ENCODE results near the gene DDO. TPM values are rescaled to one million over a fixed set of nuclear protein-coding genes. Genes with fewer than 3 reads are reported as not detected.

DDO gene
- total RNA-seq, 1 experiment from 2014 or later, result 0.53 TPM

GRCh38 chr6:110434961-110435602, 19.7 kb upstream of the DDO start:
- Histone ChIP-seq H3K4me3 (no peak overlapping the region), H3K4me1 (replicated peaks) (no peaks in the 10 kb centered on the region), H3K9me3 (replicated peaks) (0 out of 2 replicates have a peak, but pooled peaks cover 2% of the 10 kb centered on the region), H3K27ac (no peak overlapping the region), H3K36me3 (no peaks in the 10 kb centered on the region), H3K27me3 (replicated peaks) (0 out of 2 replicates have a peak, but pooled peaks cover 6% of the 10 kb centered on the region)
- no peak for DNase-seq (ENCODE audit: low read depth in 1 of 2, low spot score in 2 of 2)

GRCh38 chr6:110432285-110432900, 17.0 kb upstream of the DDO start:
- Histone ChIP-seq H3K9me3 (replicated peaks) (0 out of 2 replicates have a peak, but pooled peaks cover 2% of the 10 kb centered on the region), H3K27me3 (replicated peaks) (0 out of 2 replicates have a peak, but pooled peaks cover 6% of the 10 kb centered on the region), H3K36me3 (no peaks in the 10 kb centered on the region), H3K4me3 (no peak overlapping the region), H3K4me1 (replicated peaks) (no peaks in the 10 kb centered on the region), H3K27ac (no peak overlapping the region)
- no peak for DNase-seq (ENCODE audit: low read depth in 1 of 2, low spot score in 2 of 2)

- Histone ChIP-seq H3K36me3 (no peaks in the 10 kb centered on the region), H3K4me1 (replicated peaks) (no peaks in the 10 kb centered on the region), H3K27ac (no peak overlapping the region), H3K27me3 (replicated peaks) (0 out of 2 replicates have a peak, but pooled peaks cover 7% of the 10 kb centered on the region), H3K9me3 (replicated peaks) (0 out of 2 replicates have a peak, but pooled peaks cover 2% of the 10 kb centered on the region), H3K4me3 (no peak overlapping the region)
- no peak for DNase-seq (ENCODE audit: low read depth in 1 of 2, low spot score in 2 of 2)
These were observed 15.4 kb upstream of the DDO start for GRCh38 chr6:110430741-110431140.

- DNase-seq (ENCODE audit: low read depth in 1 of 2, low spot score in 2 of 2), result no peak
- H3K27ac ChIP-seq, result no peak overlapping the region
- H3K9me3 ChIP-seq (replicated peaks), result 0 out of 2 replicates have a peak, but pooled peaks cover 2% of the 10 kb centered on the region
These were observed 14.9 kb upstream of the DDO start for GRCh38 chr6:110430236-110430635.

GRCh38 chr6:110428153-110428552, 12.8 kb upstream of the DDO start:
- Histone ChIP-seq H3K27me3 (replicated peaks) (peaks cover 16% of the 10 kb centered on the region; the same call in 1 of the 2 replicates), H3K4me3 (no peak overlapping the region), H3K4me1 (replicated peaks) (no peaks in the 10 kb centered on the region), H3K9me3 (replicated peaks) (no peaks in the 10 kb centered on the region), H3K36me3 (no peaks in the 10 kb centered on the region), H3K27ac (no peak overlapping the region)
- DNase-seq (ENCODE audit: low read depth in 1 of 2, low spot score in 2 of 2), result no peak

More at GRCh38 chr6:110430236-110430635, 14.9 kb upstream of the DDO start:
- Histone ChIP-seq H3K36me3 (no peaks in the 10 kb centered on the region), H3K4me3 (no peak overlapping the region), H3K4me1 (replicated peaks) (no peaks in the 10 kb centered on the region), H3K27me3 (replicated peaks) (peaks cover 12% of the 10 kb centered on the region; the same call in 1 of the 2 replicates)

- no peaks in the 10 kb centered on the region; the same call in 1 of the 2 replicates for H3K9me3 ChIP-seq (replicated peaks)
These were observed 10.4 kb upstream of the DDO start for GRCh38 chr6:110425816-110426215.

GRCh38 chr6:110422444-110422822, 7.1 kb upstream of the DDO start:
- no peaks in the 10 kb centered on the region for H3K4me1 ChIP-seq (replicated peaks)
- no peaks in the 10 kb centered on the region; the same call in 1 of the 2 replicates for H3K9me3 ChIP-seq (replicated peaks)
- DNase-seq (ENCODE audit: low read depth in 1 of 2, low spot score in 2 of 2), result no peak
- H3K4me3 ChIP-seq, result no peak overlapping the region
- H3K27me3 ChIP-seq (replicated peaks), result peaks cover 10% of the 10 kb centered on the region; the same call in 1 of the 2 replicates
- no peaks in the 10 kb centered on the region for H3K36me3 ChIP-seq
- no peak overlapping the region for H3K27ac ChIP-seq

More at GRCh38 chr6:110425816-110426215, 10.4 kb upstream of the DDO start:
- Histone ChIP-seq H3K27ac (no peak overlapping the region), H3K27me3 (replicated peaks) (peaks cover 10% of the 10 kb centered on the region; the same call in 1 of the 2 replicates), H3K4me3 (no peak overlapping the region), H3K4me1 (replicated peaks) (no peaks in the 10 kb centered on the region), H3K36me3 (no peaks in the 10 kb centered on the region)
- DNase-seq (ENCODE audit: low read depth in 1 of 2, low spot score in 2 of 2), result no peak

- no peaks in the 10 kb centered on the region for H3K4me1 ChIP-seq (replicated peaks)
- H3K4me3 ChIP-seq, result no peak overlapping the region
- no peak overlapping the region for H3K27ac ChIP-seq
- peaks cover 10% of the 10 kb centered on the region; the same call in 1 of the 2 replicates for H3K27me3 ChIP-seq (replicated peaks)
- DNase-seq (ENCODE audit: low read depth in 1 of 2, low spot score in 2 of 2), result no peak
- H3K36me3 ChIP-seq, result no peaks in the 10 kb centered on the region
- H3K9me3 ChIP-seq (replicated peaks), result no peaks in the 10 kb centered on the region; the same call in 1 of the 2 replicates
These were observed 6.5 kb upstream of the DDO start for GRCh38 chr6:110421749-110422443.

GRCh38 chr6:110419028-110419739, 3.8 kb upstream of the DDO start:
- Histone ChIP-seq H3K36me3 (no peaks in the 10 kb centered on the region), H3K4me1 (replicated peaks) (peaks cover 7% of the 10 kb centered on the region; the same call in 1 of the 2 replicates), H3K27me3 (replicated peaks) (no peaks in the 10 kb centered on the region), H3K27ac (no peak overlapping the region), H3K9me3 (replicated peaks) (no peaks in the 10 kb centered on the region; the same call in 1 of the 2 replicates), H3K4me3 (no peak overlapping the region)
- no peak for DNase-seq (ENCODE audit: low read depth in 1 of 2, low spot score in 2 of 2)

GRCh38 chr6:110418594-110418993, 3.2 kb upstream of the DDO start:
- no peak for DNase-seq (ENCODE audit: low read depth in 1 of 2, low spot score in 2 of 2)
- Histone ChIP-seq H3K9me3 (replicated peaks) (no peaks in the 10 kb centered on the region; the same call in 1 of the 2 replicates), H3K4me1 (replicated peaks) (peaks cover 7% of the 10 kb centered on the region; the same call in 1 of the 2 replicates), H3K27me3 (replicated peaks) (no peaks in the 10 kb centered on the region), H3K4me3 (no peak overlapping the region), H3K27ac (no peak overlapping the region), H3K36me3 (no peaks in the 10 kb centered on the region)

GRCh38 chr6:110414669-110415068, 706 bp downstream of the DDO start:
- Histone ChIP-seq H3K27me3 (replicated peaks) (no peaks in the 10 kb centered on the region), H3K36me3 (no peaks in the 10 kb centered on the region), H3K4me1 (replicated peaks) (peaks cover 7% of the 10 kb centered on the region; the same call in 1 of the 2 replicates), H3K27ac (no peak overlapping the region), H3K9me3 (replicated peaks) (no peaks in the 10 kb centered on the region), H3K4me3 (no peak overlapping the region)
- no peak for DNase-seq (ENCODE audit: low read depth in 1 of 2, low spot score in 2 of 2)

GRCh38 chr6:110412360-110412759, 3.0 kb downstream of the DDO start:
- DNase-seq (ENCODE audit: low read depth in 1 of 2, low spot score in 2 of 2), result no peak
- no peak overlapping the region for H3K27ac ChIP-seq
- no peaks in the 10 kb centered on the region; the same call in 1 of the 2 replicates for H3K27me3 ChIP-seq (replicated peaks)
- H3K36me3 ChIP-seq, result no peaks in the 10 kb centered on the region
- H3K9me3 ChIP-seq (replicated peaks), result no peaks in the 10 kb centered on the region
- H3K4me1 ChIP-seq (replicated peaks), result peaks cover 7% of the 10 kb centered on the region; the same call in 1 of the 2 replicates
- H3K4me3 ChIP-seq, result no peak overlapping the region

- DNase-seq (ENCODE audit: low read depth in 1 of 2, low spot score in 2 of 2), result no peak
- Histone ChIP-seq H3K36me3 (no peaks in the 10 kb centered on the region), H3K4me3 (no peak overlapping the region), H3K9me3 (replicated peaks) (no peaks in the 10 kb centered on the region), H3K27ac (no peak overlapping the region), H3K27me3 (replicated peaks) (no peaks in the 10 kb centered on the region; the same call in 1 of the 2 replicates), H3K4me1 (replicated peaks) (peaks cover 4% of the 10 kb centered on the region; the same call in 1 of the 2 replicates)
These were observed 4.9 kb downstream of the DDO start for GRCh38 chr6:110410511-110410910.

Measured in SJSA1 (cell line).